ENCODE data around the gene C9orf78.
A peak's percentile ranks its signal among the peaks of the same experiment; 100 is the strongest.

C9orf78 gene

DNA sequence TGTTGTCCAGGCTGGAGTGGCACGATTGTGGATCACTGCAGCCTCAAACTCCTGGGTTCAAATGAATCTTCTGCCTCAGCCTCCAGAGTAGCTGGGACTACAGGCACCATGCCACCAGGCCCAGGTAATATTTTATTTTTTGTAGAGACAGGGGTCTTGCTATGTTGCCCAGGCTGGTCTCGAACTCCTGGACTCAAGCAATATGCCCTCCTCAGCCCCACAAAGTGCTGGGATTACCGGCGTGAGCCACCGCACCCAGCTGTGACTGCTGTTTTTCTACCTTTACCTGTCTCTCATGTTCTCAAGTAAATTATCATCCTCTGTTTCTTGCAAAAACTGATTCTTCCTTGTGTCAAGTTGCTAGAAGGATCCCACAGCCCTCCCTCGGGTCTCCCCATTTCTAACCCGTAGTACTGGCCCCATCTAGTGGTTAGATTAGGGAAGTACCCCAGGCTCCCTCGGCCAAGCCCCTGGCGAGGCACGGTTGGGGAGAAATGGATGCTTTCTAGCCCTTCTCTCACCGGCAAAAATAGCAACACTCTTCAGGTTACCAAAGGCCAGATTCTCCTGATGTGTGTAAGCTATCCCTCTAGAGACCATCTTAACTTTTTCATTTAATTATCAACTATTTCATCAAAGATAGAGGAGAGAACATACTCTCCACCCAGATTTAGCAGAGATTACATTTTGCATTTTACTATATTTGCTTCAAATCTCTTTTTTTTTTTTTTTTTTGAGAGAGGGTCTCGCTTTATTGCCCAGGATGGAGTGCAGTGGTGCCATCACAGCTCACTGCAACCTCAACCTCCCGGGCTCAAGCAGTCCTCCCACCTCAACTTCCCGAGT lies 51.3 kb downstream of the C9orf78 start:
- no peak for FAIRE-seq
- peak; percentile 83 for DNase-seq (ENCODE audit: insufficient read length, low spot score)
- TF ChIP-seq PAX5 (IDR thresholded peaks at IDR 0.05; ENCODE audit: insufficient read depth, low read length, severe bottlenecking) (no peak), POU2F2 (IDR thresholded peaks at IDR 0.05; ENCODE audit: low read depth, low read length) (no peak), SPI1 (IDR thresholded peaks at IDR 0.05; ENCODE audit: low read depth, low read length) (no peak)

DNA sequence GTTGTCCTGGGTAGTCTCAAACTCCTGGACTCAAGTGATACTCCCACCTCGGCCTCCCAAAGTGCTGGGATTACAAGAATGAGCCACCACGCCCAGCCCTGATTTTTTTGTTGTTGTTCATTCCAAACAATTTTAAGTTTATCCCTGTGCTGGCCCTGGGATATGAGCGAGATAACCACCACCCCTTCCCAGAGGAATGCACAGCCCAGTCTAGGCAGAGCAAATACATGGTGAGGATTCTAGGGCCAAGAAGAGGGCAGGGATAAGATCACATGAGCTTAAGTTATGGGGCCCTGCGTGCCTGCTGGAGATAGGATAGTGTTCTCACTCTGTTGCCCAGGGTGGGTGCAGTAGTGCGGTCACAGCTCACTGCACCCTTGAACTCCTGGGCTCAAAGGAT lies 53.1 kb downstream of the C9orf78 start:
- DNase-seq (ENCODE audit: insufficient read length, low spot score): no peak
- FAIRE-seq: no peak
- no peak for TF ChIP-seq POLR2A (IDR thresholded peaks at IDR 0.05; ENCODE audit: low read depth, low read length)

DNA sequence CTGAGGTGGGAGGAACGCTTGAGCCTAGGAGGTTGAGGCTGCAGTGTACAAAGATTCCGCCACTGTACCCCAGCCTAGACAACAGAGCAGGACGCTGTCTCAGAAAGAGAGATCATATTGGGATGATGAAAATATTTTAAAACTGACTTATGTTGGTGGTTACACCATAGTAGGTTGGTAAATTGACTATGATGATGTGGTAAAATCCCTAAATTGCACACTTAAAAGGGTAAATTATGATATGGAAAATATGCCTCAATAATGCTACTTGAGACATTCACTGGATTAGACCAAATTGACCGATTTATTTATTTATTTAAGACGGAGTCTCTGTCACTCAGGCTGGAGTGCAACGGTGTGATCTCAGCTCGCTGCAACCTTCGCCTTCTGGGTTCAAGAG lies 53.9 kb downstream of the C9orf78 start:
- TF ChIP-seq POLR2A (IDR thresholded peaks at IDR 0.05; ENCODE audit: low read depth, low read length) (no peak), SPI1 (IDR thresholded peaks at IDR 0.05; ENCODE audit: low read depth, low read length) (no peak), POU2F2 (IDR thresholded peaks at IDR 0.05; ENCODE audit: low read depth, low read length) (no peak), PAX5 (IDR thresholded peaks at IDR 0.05; ENCODE audit: insufficient read depth, low read length, severe bottlenecking) (no peak), POLR2AphosphoS5 (IDR thresholded peaks at IDR 0.05; ENCODE audit: low read depth, low read length) (no peak), TAF1 (IDR thresholded peaks at IDR 0.05; ENCODE audit: low read depth, low read length) (no peak)
- FAIRE-seq (no peak), DNase-seq (ENCODE audit: insufficient read length, low spot score) (no peak)

DNA sequence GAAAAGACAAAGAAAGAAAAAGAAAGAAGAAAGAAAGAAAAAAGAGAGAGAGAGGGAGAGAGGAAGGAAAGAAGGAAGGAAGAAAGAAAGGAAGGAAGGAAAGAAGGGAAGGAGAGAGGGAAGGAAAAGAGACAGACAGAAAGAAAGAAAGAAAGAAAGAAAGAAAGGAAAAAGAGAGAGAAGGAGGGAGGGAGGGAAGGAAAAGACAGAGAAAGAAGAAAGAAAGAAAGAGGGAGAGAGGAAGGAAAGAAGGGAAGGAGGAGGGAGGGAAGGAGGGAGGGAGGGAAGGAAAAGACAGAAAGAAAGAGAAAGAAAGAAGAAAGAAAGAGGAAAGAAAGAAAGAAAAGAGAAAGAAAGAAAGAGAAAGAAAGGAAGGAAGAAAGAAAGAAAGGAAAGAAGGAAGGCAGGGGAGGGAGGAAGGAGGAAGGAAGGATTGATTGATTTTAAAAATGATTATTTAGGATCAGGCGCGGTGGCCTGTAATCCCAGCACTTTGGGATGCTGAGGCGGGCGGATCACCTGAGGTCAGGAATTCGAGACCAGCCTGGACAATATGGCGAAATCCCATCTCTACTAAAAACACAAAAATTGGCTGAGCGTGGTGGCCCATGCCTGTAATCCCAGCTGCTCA lies 55.4 kb downstream of the C9orf78 start:
- FAIRE-seq (no peak), DNase-seq (ENCODE audit: insufficient read length, low spot score) (no peak)
- TF ChIP-seq TAF1 (IDR thresholded peaks at IDR 0.05; ENCODE audit: low read depth, low read length) (no peak), PAX5 (IDR thresholded peaks at IDR 0.05; ENCODE audit: insufficient read depth, low read length, severe bottlenecking) (no peak), POLR2AphosphoS5 (IDR thresholded peaks at IDR 0.05; ENCODE audit: low read depth, low read length) (no peak), POU2F2 (IDR thresholded peaks at IDR 0.05; ENCODE audit: low read depth, low read length) (no peak), SPI1 (IDR thresholded peaks at IDR 0.05; ENCODE audit: low read depth, low read length) (no peak), POLR2A (IDR thresholded peaks at IDR 0.05; ENCODE audit: low read depth, low read length) (no peak)

DNA sequence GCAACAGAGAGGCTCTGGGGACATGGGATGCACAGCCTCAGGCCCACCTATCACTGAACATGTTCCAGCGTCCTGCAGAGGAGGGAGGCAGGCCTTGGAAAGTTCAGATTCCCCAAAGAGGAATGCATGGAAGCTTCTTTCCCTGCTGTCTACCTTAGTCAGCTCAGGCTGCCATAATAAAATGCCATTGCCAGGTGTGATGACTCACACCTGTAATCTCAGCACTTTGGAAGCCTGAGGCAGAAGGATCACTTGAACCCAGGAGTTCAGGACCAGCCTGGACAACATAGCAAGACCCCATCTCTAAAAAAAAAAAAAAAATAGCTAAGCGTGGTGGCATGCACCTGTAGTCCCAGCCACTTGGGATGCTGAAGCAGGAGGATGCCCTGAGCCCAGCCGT lies 56.6 kb downstream of the C9orf78 start:
- FAIRE-seq: no peak

DNA sequence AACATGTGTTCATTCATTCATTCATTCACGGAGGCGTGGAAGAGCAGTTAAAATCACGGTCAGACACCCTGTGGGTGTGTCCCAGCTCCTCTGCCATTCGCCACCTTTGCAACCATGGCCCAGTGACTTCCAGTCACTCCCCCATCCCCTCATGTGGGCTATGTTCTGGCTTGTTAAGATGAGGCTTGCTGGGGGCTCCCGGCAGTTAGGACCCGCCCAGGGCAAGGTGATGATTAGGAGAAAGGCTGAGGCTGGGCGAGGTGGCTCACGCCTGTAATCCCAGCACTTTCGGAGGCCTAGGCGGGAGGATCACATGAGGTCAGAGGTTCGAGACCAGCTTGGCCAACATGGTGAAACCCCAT lies 57.3 kb downstream of the C9orf78 start:
- TF ChIP-seq PAX5 (IDR thresholded peaks at IDR 0.05; ENCODE audit: insufficient read depth, low read length, severe bottlenecking) (no peak), POLR2A (IDR thresholded peaks at IDR 0.05; ENCODE audit: low read depth, low read length) (no peak), SPI1 (IDR thresholded peaks at IDR 0.05; ENCODE audit: low read depth, low read length) (no peak), POLR2AphosphoS5 (IDR thresholded peaks at IDR 0.05; ENCODE audit: low read depth, low read length) (no peak), TAF1 (IDR thresholded peaks at IDR 0.05; ENCODE audit: low read depth, low read length) (no peak), POU2F2 (IDR thresholded peaks at IDR 0.05; ENCODE audit: low read depth, low read length) (no peak)
- FAIRE-seq: no peak

More for the DNA sequence above, 56.6 kb downstream of the C9orf78 start:
- TF ChIP-seq POLR2AphosphoS5 (IDR thresholded peaks at IDR 0.05; ENCODE audit: low read depth, low read length) (no peak), POU2F2 (IDR thresholded peaks at IDR 0.05; ENCODE audit: low read depth, low read length) (no peak), POLR2A (IDR thresholded peaks at IDR 0.05; ENCODE audit: low read depth, low read length) (no peak), PAX5 (IDR thresholded peaks at IDR 0.05; ENCODE audit: insufficient read depth, low read length, severe bottlenecking) (no peak), SPI1 (IDR thresholded peaks at IDR 0.05; ENCODE audit: low read depth, low read length) (no peak), TAF1 (IDR thresholded peaks at IDR 0.05; ENCODE audit: low read depth, low read length) (no peak)
- DNase-seq (ENCODE audit: insufficient read length, low spot score): no peak

More for the DNA sequence above, 57.3 kb downstream of the C9orf78 start:
- DNase-seq (ENCODE audit: insufficient read length, low spot score): no peak
